Fibroblast of lung (primary cell): ENCODE data around the gene ELOVL1. TPM values are rescaled to one million over a fixed set of nuclear protein-coding genes. Genes with fewer than 3 reads are reported as not detected.

ENCODE experiments used
- DNase-seq, 2 donors: peaks; one replicate each; pipeline versions ENCODE4 v3.0.0 to v3.0.0-alpha.2; 2010; ENCODE audit warnings: low read depth in 2 of 2
- H2AFZ ChIP-seq: 2 replicates; pipeline ENCODE4 v1.5.1; 2012; ENCODE audit warnings: low read length, control low read depth, inconsistent platforms
- H3K27ac ChIP-seq: 2 replicates; pipeline ENCODE4 v1.5.1; 2011; ENCODE audit warnings: low read length, control low read depth; ENCODE audit not compliant: insufficient read depth
- H3K27me3 ChIP-seq: 2 replicates; pipeline ENCODE4 v1.5.1; 2011; ENCODE audit warnings: mild to moderate bottlenecking, low read length; ENCODE audit not compliant: control insufficient read depth, insufficient read depth
- H3K36me3 ChIP-seq: 2 replicates; pipeline ENCODE4 v1.5.1; 2011; ENCODE audit warnings: low read length; ENCODE audit not compliant: control insufficient read depth, insufficient read depth
- H3K4me1 ChIP-seq: 2 replicates; pipeline ENCODE4 v1.5.1; 2011; ENCODE audit warnings: low read length; ENCODE audit not compliant: control insufficient read depth, insufficient read depth; ENCODE audit errors: extremely low read depth
- H3K4me2 ChIP-seq: 2 replicates; pipeline ENCODE4 v1.5.1; 2011; ENCODE audit warnings: low read length, control low read depth; ENCODE audit not compliant: insufficient read depth; ENCODE audit errors: extremely low read depth
- H3K4me3 ChIP-seq, 4 experiments: fragments of 200-600 bp in 1 of 4; sonication (generic) in 1 of 4; replicated peaks in 1 of 4; 2 replicates each; pipeline ENCODE4 v1.5.1; 2011 to 2016; ENCODE audit warnings: low read length in 4 of 4, low read depth in 3 of 4, mild to moderate bottlenecking in 3 of 4, control low read depth in 2 of 4, inconsistent platforms in 1 of 4, mixed read lengths in 1 of 4; ENCODE audit not compliant: insufficient read depth in 1 of 4; ENCODE audit errors: control extremely low read depth in 1 of 4
- H3K79me2 ChIP-seq: 2 replicates; pipeline ENCODE4 v1.5.1; 2012; ENCODE audit warnings: mild to moderate bottlenecking, low read length, inconsistent platforms; ENCODE audit not compliant: control insufficient read depth, insufficient read depth
- H3K9ac ChIP-seq: 2 replicates; pipeline ENCODE4 v1.5.1; 2011; ENCODE audit warnings: mild to moderate bottlenecking, low read length, control low read depth; ENCODE audit not compliant: insufficient read depth
- H3K9me3 ChIP-seq: 2 replicates; pipeline ENCODE4 v1.5.1; 2012; ENCODE audit warnings: low read depth, low read length; ENCODE audit not compliant: control insufficient read depth, insufficient read depth
- H4K20me1 ChIP-seq: 2 replicates; pipeline ENCODE4 v1.5.1; 2011; ENCODE audit warnings: low read length; ENCODE audit not compliant: control insufficient read depth, insufficient read depth; ENCODE audit errors: extremely low read depth
- CTCF ChIP-seq, 2 donors: IDR thresholded peaks in 1 of 2; conservative IDR thresholded peaks in 1 of 2; 1 replicate in 1 of 2; 2 replicates in 1 of 2; pipeline ENCODE4 v1.5.1; 2011 to 2012; ENCODE audit warnings: low read length in 2 of 2, control low read depth in 1 of 2, inconsistent platforms in 1 of 2, low read depth in 1 of 2, mild to moderate bottlenecking in 1 of 2
- EZH2 ChIP-seq: IDR thresholded peaks from 2 replicates; pipeline ENCODE4 v1.5.1; 2012; ENCODE audit warnings: low read length, control low read depth, mild to moderate bottlenecking; ENCODE audit errors: missing control alignments
- polyA plus RNA-seq, 2 donors: library from polyadenylated mRNA; depleted of rRNA in 1 of 2; stranded (reverse) in 1 of 2; unstranded in 1 of 2; fragments of >200 nt; gene quantifications; 2 replicates each; pipeline ENCODE4 v1.2.1, GENCODE V29; 2011 to 2012; ENCODE audit warnings: missing spikeins in 1 of 2
- total RNA-seq: library from RNA; depleted of rRNA; stranded (reverse); fragments of >200 nt; gene quantifications from 2 replicates; pipeline ENCODE4 v1.2.1, GENCODE V29; 2014

The ELOVL1 gene
- total and polyA plus RNA-seq, 2 donors (not counting 1 experiment from before 2014, with no cell fraction given), result 65.2 to 172 TPM

GRCh38 chr1:43329995-43330751, 37.6 kb downstream of the ELOVL1 start:
- Histone ChIP-seq H3K4me2 (no peak overlapping the region), H3K27ac (no peak overlapping the region), H3K9me3 (no peaks in the 10 kb centered on the region), H3K79me2 (no peaks in the 10 kb centered on the region), H3K9ac (no peak overlapping the region), H2AFZ (peak overlapping the region; percentile 44), H3K4me3 (no peak overlapping the region), H3K36me3 (no peaks in the 10 kb centered on the region), H3K27me3 (no peaks in the 10 kb centered on the region), H4K20me1 (no peaks in the 10 kb centered on the region), H3K4me1 (no peaks in the 10 kb centered on the region)
- DNase-seq, result peak; percentile 46 to 88
- no peak for TF ChIP-seq EZH2
- TF ChIP-seq CTCF (conservative IDR thresholded peaks at IDR 0.05 in 1 of 2, IDR thresholded peaks at IDR 0.05 in 1 of 2; ENCODE audit: low read depth in 1 of 2, low read length in 2 of 2), result no peak

GRCh38 chr1:43327549-43328292, 40.1 kb downstream of the ELOVL1 start:
- no peaks in the 10 kb centered on the region for H3K27me3 ChIP-seq
- no peaks in the 10 kb centered on the region for H3K79me2 ChIP-seq
- H3K9me3 ChIP-seq, result no peaks in the 10 kb centered on the region
- no peak overlapping the region for H3K9ac ChIP-seq
- H4K20me1 ChIP-seq, result no peaks in the 10 kb centered on the region
- TF ChIP-seq EZH2, result no peak
- TF ChIP-seq CTCF (conservative IDR thresholded peaks at IDR 0.05 in 1 of 2, IDR thresholded peaks at IDR 0.05 in 1 of 2; ENCODE audit: low read depth in 1 of 2, low read length in 2 of 2), result no peak
- H3K4me1 ChIP-seq, result no peaks in the 10 kb centered on the region
- H2AFZ ChIP-seq, result no peak overlapping the region
- H3K4me2 ChIP-seq, result no peak overlapping the region
- no peak for DNase-seq
- no peak overlapping the region for H3K4me3 ChIP-seq
- no peaks in the 10 kb centered on the region for H3K36me3 ChIP-seq
- H3K27ac ChIP-seq, result no peak overlapping the region

GRCh38 chr1:43325381-43325780, 42.4 kb downstream of the ELOVL1 start:
- no peak for TF ChIP-seq CTCF (conservative IDR thresholded peaks at IDR 0.05 in 1 of 2, IDR thresholded peaks at IDR 0.05 in 1 of 2; ENCODE audit: low read depth in 1 of 2, low read length in 2 of 2)
- no peak for TF ChIP-seq EZH2
- no peaks in the 10 kb centered on the region for H3K36me3 ChIP-seq
- H3K27ac ChIP-seq, result no peak overlapping the region
- H3K4me3 ChIP-seq, result no peak overlapping the region
- H3K9ac ChIP-seq, result no peak overlapping the region
- no peaks in the 10 kb centered on the region for H3K9me3 ChIP-seq
- DNase-seq, result no peak
- no peak overlapping the region for H2AFZ ChIP-seq
- H4K20me1 ChIP-seq, result no peaks in the 10 kb centered on the region
- H3K79me2 ChIP-seq, result no peaks in the 10 kb centered on the region
- no peaks in the 10 kb centered on the region for H3K4me1 ChIP-seq
- no peak overlapping the region for H3K4me2 ChIP-seq
- no peaks in the 10 kb centered on the region for H3K27me3 ChIP-seq
